Right lobe of liver (tissue), 6 donors: Measurements from ENCODE around the gene TECPR1. TPM values are rescaled to one million over a fixed set of nuclear protein-coding genes. Genes with fewer than 3 reads are reported as not detected.

Experiments
- ATAC-seq, 4 donors: fragments of 200-7000 bp; cut with Tn5 transposase; one replicate each; pipeline ENCODE4 v1.9.1; 2020; ENCODE audit warnings: mild to moderate bottlenecking in 4 of 4, moderate library complexity in 4 of 4
- DNase-seq, 3 donors: peaks; one replicate each; pipeline ENCODE4 v3.0.0-alpha.2; 2020
- H3K27ac ChIP-seq, 3 donors: fragments of 200-600 bp; one replicate each; pipeline ENCODE4 v1.8.0; 2022
- H3K27me3 ChIP-seq, 2 donors: fragments of 200-600 bp; one replicate each; pipeline ENCODE4 v1.8.0; 2022
- H3K36me3 ChIP-seq, 4 donors: fragments of 200-600 bp; sonication (generic) in 1 of 4; one replicate each; pipeline versions ENCODE4 v1.5.1 to v1.8.0; 2017 to 2022; ENCODE audit warnings: control low read depth in 1 of 4
- H3K4me1 ChIP-seq, 4 donors: fragments of 200-600 bp; sonication (generic) in 1 of 4; one replicate each; pipeline versions ENCODE4 v1.5.1 to v1.8.0; 2017 to 2022; ENCODE audit warnings: control low read depth in 1 of 4
- H3K4me3 ChIP-seq, 3 donors: fragments of 200-600 bp; one replicate each; pipeline ENCODE4 v1.8.0; 2022
- H3K9me3 ChIP-seq, 4 donors: fragments of 200-600 bp; sonication (generic) in 1 of 4; one replicate each; pipeline versions ENCODE4 v1.5.1 to v1.8.0; 2017 to 2022; ENCODE audit warnings: control low read depth in 1 of 4
- POLR2A ChIP-seq: fragments of 450-650 bp; IDR thresholded peaks from one replicate; pipeline ENCODE4 v1.6.1; 2017; ENCODE audit warnings: antibody characterized with exemption, mild to moderate bottlenecking
- WGBS: methylation state at CpG from one replicate; pipeline ENCODE4 v1.1.6; 2018; ENCODE audit warnings: low coverage, low lambda C conversion rate; ENCODE audit not compliant: insufficient coverage; ENCODE audit errors: missing lambda C conversion rate; 5-methylcytosine and 5-hydroxymethylcytosine counted together
- intact Hi-C, 2 donors: fragments of 100-400 bp; cut with DNase I; formaldehyde crosslinking; loops; one replicate each; pipeline versions ENCODE4 v1.11.2 to v1.14.1; 2022
- total RNA-seq, 6 experiments: library from RNA; depleted of rRNA in 2 of 6; stranded (reverse); fragments of >200 nt in 2 of 6; fragmentation: NEBNext Ultra II Directional in 3 of 6; extraction: Animal tissue kit (Norgen Biotek cat#: 25700) in 3 of 6; gene quantifications; one replicate each; pipeline versions ENCODE4 v1.1.0 to v1.2.4, GENCODE V29; 2016 to 2023
- TF ChIP-seq, protein P1 (sequence below), 4 donors: fragments of 200-600 bp in 3 of 4; fragments of 450-650 bp in 1 of 4; IDR thresholded peaks; one replicate each; pipeline versions ENCODE4 v1.5.1 to v1.8.0; 2016 to 2022; ENCODE audit warnings: antibody characterized with exemption in 4 of 4, mild to moderate bottlenecking in 2 of 4
- donor health status: DM: no; HTN: yes; CAD: no.
- donor health status: DM: no; HTN: no; CAD: no.
- donor health status: DM: no; HTN: no; CAD: no.
- donor health status: DM: no; HTN: yes; CAD: no.
- donor health status: DM: no; HTN: yes; CAD: no.

TECPR1 gene
- total RNA-seq, 6 experiments from 2014 or later, result 9.4 to 14.9 (median 12.4) TPM

DNA sequence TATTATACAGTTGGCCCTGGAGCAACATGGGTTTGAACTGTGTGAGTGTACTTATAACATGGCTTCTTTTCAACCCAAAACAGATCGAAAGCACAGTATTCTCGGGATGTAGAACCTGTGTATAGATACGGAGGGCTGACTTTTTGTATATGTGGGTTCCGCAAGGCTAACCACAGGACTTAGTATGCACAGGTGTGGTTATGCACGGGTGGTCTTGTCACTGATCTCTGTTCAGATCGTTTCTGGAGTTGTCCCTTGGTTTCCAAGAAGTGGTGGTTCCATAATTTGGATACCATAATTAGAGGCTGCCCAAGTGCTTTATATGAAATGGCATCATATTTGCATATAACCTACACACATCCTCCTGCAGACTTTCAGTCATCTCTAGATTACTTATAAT is 51.7 kb downstream of the TECPR1 start:
- WGBS, result 87% methylated on average over 6 of the region's 6 CpGs
- no peak for TF ChIP-seq POLR2A
- TF ChIP-seq, protein P1, sequence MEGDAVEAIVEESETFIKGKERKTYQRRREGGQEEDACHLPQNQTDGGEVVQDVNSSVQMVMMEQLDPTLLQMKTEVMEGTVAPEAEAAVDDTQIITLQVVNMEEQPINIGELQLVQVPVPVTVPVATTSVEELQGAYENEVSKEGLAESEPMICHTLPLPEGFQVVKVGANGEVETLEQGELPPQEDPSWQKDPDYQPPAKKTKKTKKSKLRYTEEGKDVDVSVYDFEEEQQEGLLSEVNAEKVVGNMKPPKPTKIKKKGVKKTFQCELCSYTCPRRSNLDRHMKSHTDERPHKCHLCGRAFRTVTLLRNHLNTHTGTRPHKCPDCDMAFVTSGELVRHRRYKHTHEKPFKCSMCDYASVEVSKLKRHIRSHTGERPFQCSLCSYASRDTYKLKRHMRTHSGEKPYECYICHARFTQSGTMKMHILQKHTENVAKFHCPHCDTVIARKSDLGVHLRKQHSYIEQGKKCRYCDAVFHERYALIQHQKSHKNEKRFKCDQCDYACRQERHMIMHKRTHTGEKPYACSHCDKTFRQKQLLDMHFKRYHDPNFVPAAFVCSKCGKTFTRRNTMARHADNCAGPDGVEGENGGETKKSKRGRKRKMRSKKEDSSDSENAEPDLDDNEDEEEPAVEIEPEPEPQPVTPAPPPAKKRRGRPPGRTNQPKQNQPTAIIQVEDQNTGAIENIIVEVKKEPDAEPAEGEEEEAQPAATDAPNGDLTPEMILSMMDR (IDR thresholded peaks at IDR 0.05), result no peak
- intact Hi-C loops, result no loop called here

DNA sequence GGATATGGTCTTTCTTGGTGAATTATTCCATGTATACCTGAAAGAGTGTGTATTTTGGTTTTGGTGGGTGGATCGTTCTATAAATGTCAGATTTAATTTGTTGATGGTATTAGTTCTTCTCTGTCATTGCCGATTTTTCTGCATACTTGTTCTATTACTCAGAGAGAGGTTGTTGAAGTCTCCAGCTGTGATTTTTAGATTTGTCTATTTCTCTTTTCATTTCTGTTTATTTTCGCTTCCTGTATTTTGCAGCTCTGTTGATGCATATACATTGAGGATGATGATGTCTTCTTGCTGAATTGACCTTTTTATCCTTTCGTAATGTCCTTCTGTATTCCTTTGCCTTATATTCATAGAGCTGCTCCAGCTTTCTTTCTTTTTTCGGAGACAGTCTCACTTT is 52.9 kb downstream of the TECPR1 start:
- Histone ChIP-seq H3K9me3 (no peaks in the 10 kb centered on the region), H3K27ac (no peak overlapping the region), H3K36me3 (peaks cover 0 to 18% (median 0%) of the 10 kb centered on the region in 4 donors), H3K27me3 (no peaks in the 10 kb centered on the region), H3K4me1 (no peaks in the 10 kb centered on the region), H3K4me3 (no peak overlapping the region)
- WGBS, result 95% methylated on average over 5 of the region's 5 CpGs
- TF ChIP-seq POLR2A, result no peak
- TF ChIP-seq, protein P1 (IDR thresholded peaks at IDR 0.05), result no peak
- intact Hi-C loops, result no loop called here
- ATAC-seq, result no peak
- DNase-seq, result no peak

More for the DNA sequence above, 51.7 kb downstream of the TECPR1 start:
- Histone ChIP-seq H3K27ac (no peak overlapping the region), H3K9me3 (no peaks in the 10 kb centered on the region), H3K36me3 (peaks cover 0 to 7% (median 5%) of the 10 kb centered on the region in 4 donors), H3K27me3 (no peaks in the 10 kb centered on the region), H3K4me1 (no peaks in the 10 kb centered on the region), H3K4me3 (no peak overlapping the region)
- ATAC-seq, result no peak
- no peak for DNase-seq

GRCh38 chr7:98196706-98197605 is 55.1 kb downstream of the TECPR1 start:
- intact Hi-C loops, result no loop called here
- ATAC-seq, result no peak

GRCh38 chr7:98194672-98195457 is 57.2 kb downstream of the TECPR1 start:
- Histone ChIP-seq H3K4me3 (no peak overlapping the region), H3K27me3 (no peaks in the 10 kb centered on the region), H3K27ac (no peak overlapping the region), H3K4me1 (no peaks in the 10 kb centered on the region), H3K9me3 (no peaks in the 10 kb centered on the region), H3K36me3 (peaks cover 0 to 35% (median 5%) of the 10 kb centered on the region in 4 donors)
- WGBS, result 100% methylated on average over 5 of the region's 8 CpGs
- DNase-seq (peak in 1 of 3 donors; percentile 27), ATAC-seq (no peak)
- intact Hi-C loops, result no loop called here
- no peak for TF ChIP-seq POLR2A

More at GRCh38 chr7:98196706-98197605, 55.1 kb downstream of the TECPR1 start:
- no peaks in the 10 kb centered on the region for H3K4me1 ChIP-seq
- H3K9me3 ChIP-seq, result no peaks in the 10 kb centered on the region
- peaks cover 0 to 27% (median 5%) of the 10 kb centered on the region in 4 donors for H3K36me3 ChIP-seq
- no peak overlapping the region for H3K27ac ChIP-seq
- H3K27me3 ChIP-seq, result no peaks in the 10 kb centered on the region
- 90% methylated on average over 11 of the region's 16 CpGs for WGBS
- no peak for TF ChIP-seq POLR2A
- TF ChIP-seq, protein P1 (IDR thresholded peaks at IDR 0.05), result no peak
- no peak overlapping the region for H3K4me3 ChIP-seq
- no peak for DNase-seq
